GM21526 (cell line): Measurements from ENCODE around the gene KLHDC8B.

ENCODE experiments used
- ATAC-seq: cut with Tn5 transposase; IDR thresholded peaks from one replicate; pipeline ENCODE4 v1.9.1; 2021; ENCODE audit warnings: moderate library complexity; ENCODE audit not compliant: unreplicated experiment, low FRiP score

The KLHDC8B gene

DNA sequence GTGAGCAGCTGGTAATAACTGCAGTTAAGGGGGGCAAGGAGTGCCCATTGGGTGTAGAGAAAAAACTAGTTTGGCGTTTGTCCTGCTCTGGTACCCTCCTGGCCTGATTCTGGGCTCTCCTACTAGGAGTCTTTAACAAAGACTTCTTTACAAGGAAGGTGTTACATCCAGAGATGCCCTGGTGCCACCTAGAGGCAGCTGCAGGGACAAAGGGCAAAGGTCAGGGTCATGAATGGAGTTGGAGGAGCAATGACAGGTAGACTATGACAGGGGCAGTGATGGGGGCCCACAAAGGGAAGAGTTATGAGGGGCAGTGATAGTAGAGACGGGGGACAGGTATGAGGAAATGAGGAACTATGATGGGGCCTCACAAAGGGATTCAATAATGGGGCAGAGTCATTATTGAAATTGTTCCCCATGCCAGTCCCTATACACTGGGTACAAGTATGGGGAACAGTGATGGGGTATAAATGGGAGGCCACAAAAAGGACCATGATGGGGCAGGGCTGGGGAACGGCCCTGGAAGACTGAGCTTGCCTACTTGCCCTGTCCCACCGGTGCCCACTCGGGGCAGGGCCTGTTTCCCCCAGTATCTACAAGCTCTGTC is 13.2 kb upstream of the KLHDC8B start:
- ATAC-seq = no peak

DNA sequence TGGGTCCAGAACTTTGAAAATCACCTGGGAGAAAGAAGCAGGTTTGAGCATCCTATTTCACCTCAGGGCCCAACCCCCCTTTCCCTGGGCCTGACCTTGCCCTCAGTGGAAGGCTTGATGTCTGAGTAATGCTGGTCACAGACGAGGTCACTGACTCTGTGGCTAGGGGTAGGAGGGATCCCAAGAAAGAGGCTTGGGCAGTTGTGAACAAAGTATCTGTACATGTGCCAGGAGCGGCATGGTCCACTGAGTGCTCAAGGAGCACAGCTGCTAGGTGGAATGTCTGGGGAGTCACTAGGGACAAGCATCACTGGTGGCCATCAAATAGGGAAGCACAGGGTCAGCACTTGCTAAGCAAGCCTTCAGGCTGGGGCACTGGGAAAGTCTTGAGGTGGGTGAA is 12.6 kb upstream of the KLHDC8B start:
- ATAC-seq = no peak

DNA sequence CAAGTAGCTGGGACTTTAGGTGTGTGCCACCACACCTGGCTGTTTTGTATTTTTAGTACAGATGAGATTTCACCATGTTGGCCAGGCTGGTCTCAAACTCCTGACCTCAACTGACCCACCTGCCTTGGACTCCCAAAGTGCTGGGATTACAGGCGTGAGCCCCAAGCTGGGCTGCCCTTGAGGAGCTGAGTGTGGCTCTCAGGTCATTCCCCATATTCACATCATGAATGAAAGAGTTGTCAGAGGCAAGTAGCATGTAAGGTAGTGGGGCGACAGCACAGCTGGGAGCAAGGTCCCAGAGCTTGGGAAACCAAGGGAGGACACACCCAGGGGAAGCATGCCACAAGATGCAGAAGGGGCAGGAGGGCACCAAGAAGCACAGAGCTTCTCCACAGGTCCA is 10.2 kb upstream of the KLHDC8B start:
- ATAC-seq = no peak

DNA sequence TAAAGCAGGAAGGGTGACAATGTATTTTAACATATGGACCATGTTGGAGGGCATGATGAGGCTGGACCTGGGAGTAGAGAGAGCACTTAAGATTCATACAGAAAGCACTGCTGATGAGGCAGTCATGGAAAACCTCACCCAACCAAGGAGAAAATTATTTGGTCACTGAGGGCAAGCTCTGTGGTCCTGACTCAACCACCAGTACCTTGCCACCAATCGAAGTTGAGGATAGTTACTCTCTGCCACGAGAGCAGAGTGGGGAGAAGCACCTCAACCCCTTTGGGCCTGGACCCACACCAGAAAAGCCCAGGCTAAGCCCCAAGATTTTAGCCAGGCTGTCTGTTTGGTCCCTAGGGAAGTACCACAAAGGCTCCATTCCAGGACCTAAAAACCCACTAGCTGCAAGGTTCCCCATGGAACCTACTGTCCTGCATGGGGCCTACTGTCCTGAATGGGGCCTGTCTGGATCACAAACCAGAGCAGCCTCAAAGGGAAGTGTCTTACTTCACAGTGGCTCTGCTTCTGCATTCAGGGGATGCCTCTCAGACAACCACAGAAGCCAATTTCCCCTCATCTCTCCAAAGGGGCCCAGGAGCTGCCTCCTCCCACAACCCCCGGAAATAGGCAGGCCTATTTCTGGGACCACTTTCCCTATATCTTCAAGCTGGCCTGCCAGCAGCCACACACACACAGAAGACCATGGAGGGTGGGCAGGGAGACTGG is 9.4 kb upstream of the KLHDC8B start:
- no peak for ATAC-seq

DNA sequence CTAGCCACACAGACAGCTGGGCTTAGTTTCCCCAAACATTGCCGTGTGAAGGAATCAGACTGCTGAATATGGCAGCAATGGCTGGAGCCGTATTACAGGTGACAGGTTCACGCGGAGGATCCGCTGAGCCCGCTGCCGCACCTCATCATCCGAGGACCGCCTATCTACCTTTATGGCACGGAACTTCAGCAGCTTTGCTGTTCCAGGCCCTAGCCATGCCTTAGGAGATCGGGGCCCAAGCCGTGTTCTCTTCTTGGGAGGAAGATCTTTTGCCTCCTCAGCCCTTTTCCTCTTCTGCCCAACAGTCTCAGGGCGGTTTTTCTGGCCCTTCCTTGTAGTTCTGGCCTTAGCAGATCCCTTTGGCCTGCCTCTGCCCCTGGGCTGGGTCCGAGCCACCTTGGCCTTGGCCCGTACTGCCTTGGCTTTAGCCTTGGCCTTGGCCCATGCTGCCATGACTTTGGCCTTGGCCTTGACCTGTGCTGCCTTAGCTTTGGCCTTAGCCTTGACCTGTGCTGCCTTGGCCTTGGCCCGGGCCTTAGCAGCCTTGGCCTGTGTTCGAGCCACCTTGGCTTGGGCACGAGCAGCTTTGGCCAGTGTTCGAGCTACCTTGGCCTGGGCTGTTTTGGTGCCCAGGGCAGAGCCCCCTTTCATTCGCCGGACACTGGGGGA is 8.5 kb upstream of the KLHDC8B start:
- no peak for ATAC-seq

DNA sequence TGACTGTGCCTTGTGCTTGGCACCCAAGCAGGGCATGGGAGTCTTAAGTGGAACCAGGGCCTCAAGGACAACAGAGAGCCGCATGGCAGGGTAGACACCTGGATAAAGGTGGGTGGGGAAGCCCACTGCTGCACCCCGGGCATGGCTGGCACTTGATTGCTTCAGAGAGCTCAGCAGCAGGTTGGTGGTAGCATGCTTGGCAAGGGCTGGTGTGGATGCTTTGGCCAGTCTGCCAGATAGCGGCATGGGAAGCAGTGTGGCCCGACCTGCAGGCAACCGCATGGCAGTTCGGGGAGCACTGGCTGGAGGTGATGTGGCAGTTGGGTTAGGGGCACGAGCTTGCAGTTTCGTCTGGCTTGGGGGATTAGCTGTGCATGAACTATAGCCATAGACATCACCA is 7.8 kb upstream of the KLHDC8B start:
- no peak for ATAC-seq

DNA sequence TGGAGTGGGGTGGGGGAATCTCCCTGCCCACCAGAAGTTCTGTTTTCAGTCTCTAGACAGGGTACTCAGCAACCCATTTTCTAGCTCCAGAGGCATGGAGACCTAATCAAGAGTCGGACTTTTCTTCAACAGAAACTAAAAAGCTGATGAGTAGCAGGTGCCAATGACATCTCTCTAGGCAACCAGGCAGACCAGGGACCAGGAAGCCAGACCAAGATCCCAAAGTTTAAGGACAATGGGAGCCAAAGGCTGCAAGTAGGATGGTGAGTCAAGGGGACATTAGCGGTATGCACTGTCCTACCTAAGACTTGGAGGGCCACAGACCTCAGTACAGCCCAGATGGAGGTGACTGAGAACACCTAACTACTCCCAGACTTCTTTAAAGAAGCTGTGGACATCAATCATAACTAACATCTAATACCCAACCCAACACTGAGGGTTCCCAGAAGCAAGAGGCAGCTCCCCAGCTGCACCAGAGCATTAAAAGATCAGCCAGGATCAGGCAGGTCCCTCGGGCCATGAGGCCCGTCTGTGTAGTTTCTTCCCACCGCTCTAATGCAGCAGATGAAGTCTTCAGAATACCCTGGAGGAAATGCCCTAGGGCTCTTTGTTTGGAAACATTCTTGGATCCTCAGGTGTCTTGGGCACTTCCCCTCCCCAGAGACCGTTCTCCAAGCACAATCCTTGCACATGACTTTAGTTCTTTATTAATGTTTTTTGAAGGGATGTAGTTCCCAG is 6.2 kb upstream of the KLHDC8B start:
- ATAC-seq = no peak

DNA sequence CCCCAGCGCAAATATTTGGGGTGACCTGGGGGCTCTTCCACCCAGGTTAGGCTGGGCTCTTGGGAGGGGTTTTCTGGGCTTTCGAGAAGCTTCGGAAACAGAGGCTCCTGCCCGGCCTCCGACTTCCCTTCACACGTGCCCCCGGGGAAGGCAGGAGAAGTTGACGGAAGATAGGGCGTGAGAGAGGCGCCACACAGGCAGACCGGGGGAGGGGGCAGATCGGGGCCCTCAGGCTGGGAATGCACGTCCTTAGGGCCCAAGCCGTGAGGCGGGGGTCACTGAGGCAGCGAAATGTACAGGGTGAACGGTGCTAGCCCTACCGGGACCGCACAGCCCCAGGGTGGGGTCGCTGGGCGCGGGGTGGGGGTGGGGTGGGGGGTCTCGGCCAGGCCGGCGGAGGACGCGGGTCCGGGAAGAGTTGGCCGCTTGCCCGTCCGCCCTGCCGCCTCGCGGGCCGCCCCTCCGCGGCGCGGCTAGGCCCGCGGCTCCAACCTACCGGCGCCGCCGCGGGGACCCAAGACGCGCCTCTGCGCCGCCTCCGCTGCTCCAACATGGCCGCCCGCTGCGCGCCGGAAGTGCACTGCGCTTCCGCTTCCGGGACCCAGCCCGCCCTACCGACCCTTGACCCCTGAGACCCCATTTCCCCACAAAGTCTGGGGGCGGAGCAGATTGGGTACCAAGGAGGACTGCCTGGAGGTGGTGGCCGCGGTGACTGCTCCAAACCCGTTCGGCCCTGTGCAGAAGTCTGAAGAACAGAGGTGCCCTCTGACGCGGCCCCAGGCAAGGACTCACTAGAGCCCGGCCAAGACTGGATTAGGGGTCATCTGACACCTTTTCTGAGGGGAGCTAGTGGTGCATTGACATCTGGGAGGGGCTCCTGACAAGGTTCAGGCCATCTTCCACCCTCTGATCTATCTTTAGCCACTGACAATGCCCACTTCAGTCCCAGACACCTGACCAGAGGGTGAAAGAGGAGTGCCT is 5.3 kb upstream of the KLHDC8B start, which contains the start of gene CCDC71:
TSS of gene CCDC71 (minus strand) at position 561 of the 981 bp plus-strand sequence. CDS start 2,123 bp downstream, outside the sequence.
- ATAC-seq = peak; percentile 52

DNA sequence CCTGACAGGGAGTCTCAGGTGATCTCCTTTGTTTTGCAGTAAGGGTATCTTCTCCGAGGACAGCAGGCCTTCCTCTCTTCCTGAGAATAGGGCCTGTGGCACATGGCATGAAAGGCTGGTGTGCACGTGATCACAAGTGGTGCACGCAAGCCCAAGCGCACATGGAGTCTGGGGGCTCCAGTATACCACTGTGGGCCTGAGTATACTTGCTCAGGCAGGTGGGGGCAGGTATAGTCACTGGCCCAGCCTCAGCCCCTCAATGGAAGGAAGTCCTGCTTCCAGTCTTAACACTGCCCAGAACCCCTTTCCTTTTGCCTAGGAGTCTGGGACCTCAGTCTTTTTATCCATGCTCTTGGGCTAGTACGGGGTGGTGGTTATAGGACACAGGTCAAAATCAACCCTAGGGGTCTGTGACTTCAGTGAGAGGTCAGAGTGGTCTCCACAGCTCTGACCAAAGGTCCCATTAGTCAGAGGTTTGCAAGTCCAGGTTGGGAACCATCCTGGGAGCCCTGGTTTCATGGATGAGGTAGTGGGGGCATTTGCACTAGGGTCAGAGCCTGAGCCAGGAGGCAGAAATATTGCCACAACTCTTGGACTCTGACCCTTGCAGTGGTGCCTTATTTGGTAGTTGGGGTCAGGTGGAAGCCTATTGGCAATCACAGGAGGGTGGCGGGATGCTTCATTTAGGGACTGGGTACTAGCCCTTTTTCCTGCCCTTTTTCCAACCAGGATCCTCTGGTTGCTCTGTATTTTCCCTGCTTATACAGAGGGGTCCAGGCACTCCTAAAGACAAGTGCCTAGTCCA is 4.4 kb upstream of the KLHDC8B start:
- no peak for ATAC-seq

DNA sequence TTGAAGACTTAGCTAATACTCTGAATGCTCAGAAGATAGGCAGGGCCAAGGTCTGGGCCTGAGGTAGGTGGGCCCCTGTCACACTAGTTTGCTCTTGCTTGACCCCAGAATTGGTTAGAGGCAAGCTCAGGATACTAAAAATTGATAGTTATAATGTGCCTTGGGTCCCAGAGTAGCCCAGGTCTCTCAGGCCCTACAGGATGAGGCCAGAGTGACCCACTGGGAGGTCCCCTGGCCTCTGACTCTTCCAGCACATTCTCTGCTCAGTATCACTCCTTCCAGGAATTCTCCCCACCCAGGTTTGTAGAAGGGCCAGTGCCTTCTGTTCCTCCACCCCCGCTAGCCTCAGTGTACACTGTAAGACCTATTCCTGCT is 667 bp upstream of the KLHDC8B start:
- ATAC-seq = no peak

DNA sequence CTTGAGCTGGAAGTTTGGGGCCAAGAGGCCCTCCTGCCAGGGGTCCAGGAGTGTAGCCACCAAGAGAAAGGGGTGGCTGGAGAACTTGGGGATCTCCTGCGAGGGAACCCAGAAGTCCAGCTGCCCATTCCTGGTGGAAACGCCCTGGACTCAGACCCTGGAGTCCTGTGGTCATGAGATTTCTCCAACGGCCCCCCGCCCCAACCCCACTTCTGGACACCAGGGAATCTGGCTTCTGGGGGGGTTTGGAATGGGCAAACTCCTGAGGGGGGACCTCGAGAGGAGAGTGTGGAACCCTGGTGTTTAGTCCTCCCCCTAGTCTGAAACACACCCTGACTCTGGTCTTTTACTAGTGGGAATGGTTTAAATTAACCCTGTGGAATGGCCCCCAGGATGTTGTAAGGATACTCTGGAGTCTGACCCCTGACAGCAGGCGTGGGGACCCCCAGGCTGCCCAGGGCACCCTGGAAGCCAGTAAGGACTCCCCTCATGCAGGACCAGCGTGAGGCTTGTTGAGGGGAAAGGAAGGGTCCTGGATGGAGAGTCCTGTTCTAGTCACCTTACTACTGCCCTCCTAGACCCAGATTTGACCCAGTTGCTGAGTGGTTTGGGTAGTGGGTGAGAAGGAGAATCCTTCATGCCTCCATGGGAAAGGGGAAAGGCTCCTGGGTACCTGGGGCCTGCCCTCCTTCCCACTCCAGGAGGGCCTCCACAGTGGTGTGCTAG is 540 bp downstream of the KLHDC8B start:
- ATAC-seq = no peak

DNA sequence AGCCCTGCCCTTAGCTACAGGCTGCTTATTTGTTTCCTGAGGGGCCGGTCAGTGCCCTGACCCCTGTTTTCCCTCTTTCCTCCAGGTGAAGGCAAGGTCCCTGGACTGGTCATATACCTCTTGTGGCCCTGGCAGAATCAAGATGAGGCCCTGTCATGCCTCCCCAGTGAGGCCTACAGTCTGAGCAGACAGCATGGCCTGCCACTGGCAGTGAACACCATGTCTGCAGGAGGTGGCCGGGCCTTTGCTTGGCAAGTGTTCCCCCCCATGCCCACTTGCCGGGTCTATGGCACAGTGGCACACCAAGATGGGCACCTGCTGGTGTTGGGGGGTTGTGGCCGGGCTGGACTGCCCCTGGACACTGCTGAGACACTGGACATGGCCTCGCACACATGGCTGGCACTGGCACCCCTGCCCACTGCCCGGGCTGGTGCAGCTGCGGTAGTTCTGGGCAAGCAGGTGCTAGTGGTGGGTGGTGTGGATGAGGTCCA is 1.2 kb downstream of the KLHDC8B start:
- no peak for ATAC-seq

DNA sequence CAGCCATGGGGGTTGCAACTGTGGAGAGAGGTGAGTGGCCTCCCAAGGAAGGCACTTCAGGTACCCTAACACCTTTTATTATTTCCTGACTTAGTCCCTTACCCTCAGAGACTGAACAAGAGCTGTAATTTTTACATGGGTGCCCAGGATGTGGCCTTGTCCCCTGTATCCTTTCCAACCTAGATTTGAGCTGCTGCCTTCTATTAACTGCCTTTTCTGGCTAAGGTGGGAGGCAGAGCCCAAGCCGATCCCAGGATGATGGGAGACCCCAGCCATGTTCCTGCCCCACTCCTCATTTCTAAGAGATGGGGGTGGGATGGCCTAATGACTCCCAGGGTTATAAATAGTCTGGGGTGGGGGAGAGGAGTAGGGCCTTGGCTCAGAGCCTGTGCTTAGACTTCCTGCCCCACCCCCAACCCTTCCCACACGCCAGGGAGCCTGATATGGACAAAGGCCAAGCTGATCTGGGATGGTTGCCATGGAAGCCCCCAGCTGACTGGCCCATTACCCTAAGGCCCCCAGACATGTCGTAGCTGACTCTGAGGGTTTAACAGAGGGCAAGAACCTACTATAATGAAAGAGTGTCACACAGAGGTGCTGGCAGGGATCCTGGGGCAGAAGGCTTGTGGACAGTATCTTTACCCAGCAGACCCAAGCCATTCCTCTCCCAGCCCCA is 1.9 kb downstream of the KLHDC8B start:
- no peak for ATAC-seq

DNA sequence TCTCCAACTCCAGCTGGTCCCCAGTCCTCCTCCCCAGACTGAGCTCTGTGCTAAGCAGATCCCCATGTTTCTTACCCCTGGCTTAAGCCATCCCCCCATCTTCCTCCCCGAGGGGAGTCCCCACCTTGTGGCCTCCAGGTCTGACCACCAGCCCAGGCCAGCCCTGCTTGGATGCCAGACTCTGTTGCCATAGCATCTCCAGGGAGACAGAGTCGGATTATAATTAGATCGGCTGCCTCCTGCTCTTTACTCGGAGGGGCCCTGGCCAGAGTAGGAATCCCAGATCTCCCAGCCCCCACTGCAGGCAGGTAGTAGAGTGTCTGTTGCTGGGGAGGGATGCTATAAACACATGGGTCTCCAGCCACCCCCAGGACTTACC is 2.4 kb downstream of the KLHDC8B start:
- ATAC-seq = no peak

DNA sequence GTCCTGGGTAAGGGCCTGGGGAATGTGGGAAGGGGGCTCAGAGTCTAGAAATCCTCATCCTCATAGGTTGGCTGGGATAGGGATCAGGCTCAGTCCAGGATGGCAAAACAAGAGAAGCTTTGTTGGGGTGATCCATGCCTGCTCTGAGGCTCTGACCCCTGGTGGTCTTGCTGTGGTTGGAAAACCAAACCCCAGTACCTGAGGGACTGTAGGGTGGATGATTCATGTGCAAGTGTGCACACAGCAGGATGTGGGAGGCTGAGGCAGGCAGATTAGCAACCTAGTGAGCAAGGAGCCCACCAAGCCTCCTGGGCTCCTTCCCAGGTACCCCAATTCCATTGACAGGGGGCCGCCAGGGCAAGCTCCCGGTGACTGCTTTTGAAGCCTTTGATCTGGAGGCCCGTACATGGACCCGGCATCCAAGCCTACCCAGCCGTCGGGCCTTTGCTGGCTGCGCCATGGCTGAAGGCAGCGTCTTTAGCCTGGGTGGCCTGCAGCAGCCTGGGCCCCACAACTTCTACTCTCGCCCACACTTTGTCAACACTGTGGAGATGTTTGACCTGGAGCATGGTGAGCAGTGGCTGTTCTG is 3.1 kb downstream of the KLHDC8B start:
- no peak for ATAC-seq

DNA sequence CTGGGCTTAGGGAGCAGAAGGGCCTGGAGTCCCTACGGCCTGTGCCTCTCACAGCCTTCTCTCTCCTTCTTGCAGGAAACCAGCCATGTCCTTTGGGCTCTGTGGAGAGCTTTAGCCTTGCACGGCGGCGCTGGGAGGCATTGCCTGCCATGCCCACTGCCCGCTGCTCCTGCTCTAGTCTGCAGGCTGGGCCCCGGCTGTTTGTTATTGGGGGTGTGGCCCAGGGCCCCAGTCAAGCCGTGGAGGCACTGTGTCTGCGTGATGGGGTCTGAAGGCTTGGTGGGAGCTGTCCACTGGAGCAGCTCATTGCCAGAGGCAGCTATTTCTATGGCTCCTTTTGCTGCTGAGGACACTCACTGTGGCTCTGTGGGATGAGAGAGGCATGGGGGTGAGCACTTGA is 4.1 kb downstream of the KLHDC8B start:
- no peak for ATAC-seq

DNA sequence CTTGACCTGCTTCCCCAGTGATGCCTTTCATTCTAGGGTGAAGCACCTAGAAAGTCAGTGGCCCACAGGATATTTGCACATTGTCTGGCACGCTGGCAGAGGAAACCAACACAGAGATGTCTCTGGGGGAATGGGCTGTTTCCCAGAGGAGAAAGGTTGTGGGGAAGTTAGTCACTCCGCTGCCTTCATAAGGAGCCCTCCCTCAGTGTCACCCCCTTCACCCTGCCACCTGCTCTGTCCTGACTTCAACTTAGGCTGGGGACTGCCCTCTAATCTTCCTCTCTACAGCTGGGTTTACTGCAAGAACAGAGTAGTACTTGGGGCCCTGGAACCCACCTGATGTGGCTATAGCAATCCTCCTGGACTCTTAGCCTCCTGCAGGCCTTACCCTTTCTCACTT is 5.7 kb downstream of the KLHDC8B start:
- ATAC-seq = no peak

DNA sequence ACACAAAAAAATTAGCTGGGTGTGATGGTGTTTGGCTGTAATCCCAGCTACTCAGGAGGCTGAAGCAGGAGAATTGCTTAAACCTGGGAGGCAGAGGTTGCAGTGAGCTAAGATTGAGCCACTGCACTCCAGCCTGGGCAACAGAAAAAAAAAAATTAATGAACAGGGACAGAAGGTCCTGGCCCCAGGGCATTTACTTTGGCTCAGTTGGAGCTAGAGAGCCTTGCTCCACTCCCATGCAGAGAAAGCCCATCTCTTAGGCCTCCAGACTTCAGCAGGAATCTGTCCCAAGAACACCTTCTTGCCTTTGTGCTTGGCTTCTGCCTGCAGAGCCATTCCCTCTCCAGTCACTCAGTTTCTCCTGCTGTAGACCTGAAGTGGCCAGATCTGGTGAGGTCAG is 8.7 kb downstream of the KLHDC8B start:
- ATAC-seq = no peak
